ENCODE data around the gene RAPGEF2.

GRCh38 chr4:159353422-159354116, 250.7 kb downstream of the RAPGEF2 start:
- no peak for TF ChIP-seq CTCF (conservative IDR thresholded peaks at IDR 0.05; ENCODE audit: low read depth in 2 of 2)
- TF ChIP-seq POLR2AphosphoS5 (IDR thresholded peaks at IDR 0.05; ENCODE audit: low read depth) = no peak
- no peak for TF ChIP-seq EZH2phosphoT487 (IDR thresholded peaks at IDR 0.05; ENCODE audit: unreplicated experiment)
- TF ChIP-seq EZH2 (IDR thresholded peaks at IDR 0.05; ENCODE audit: low read depth, unreplicated experiment) = no peak
- no peak for TF ChIP-seq NANOG (IDR thresholded peaks at IDR 0.05; ENCODE audit: borderline replicate concordance)
- TF ChIP-seq REST (IDR thresholded peaks at IDR 0.05; ENCODE audit: unreplicated experiment) = no peak
- TF ChIP-seq CREB1 (CRISPR knock-in tag; IDR thresholded peaks at IDR 0.05; ENCODE audit: low read depth) = no peak
- no peak for TF ChIP-seq JUNB (IDR thresholded peaks at IDR 0.05; ENCODE audit: unreplicated experiment)
- no peak for TF ChIP-seq ETS1 (IDR thresholded peaks at IDR 0.05)
